ENCODE measurements around the gene RRAS2.

DNA sequence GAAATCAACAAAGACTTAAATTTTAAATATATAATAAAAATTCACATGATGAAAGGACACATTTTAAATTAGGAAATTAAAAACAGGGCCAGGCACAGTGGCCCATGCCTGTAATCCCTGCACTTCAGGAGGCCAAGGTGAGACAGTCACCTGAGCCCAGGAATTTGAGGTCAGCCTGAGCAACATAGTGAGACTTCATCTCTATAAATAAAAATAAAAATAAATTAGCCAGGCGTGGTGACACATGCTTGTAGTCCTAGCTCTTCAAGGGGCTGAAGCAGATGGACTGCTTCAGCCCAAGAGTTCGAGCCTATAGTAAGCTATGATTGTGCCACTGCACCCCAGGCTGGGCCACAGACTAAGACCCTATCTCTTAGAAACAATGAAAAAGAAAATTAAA, 29.3 kb downstream of the RRAS2 start:
- TF ChIP-seq CTCF (conservative IDR thresholded peaks at IDR 0.05; ENCODE audit: low read length): no peak
- TF ChIP-seq EZH2phosphoT487 (IDR thresholded peaks at IDR 0.05; ENCODE audit: borderline replicate concordance, low read depth, low read length): no peak
